ENCODE measurements around the gene KBTBD4. TPM values are rescaled to one million over a fixed set of nuclear protein-coding genes. Genes with fewer than 3 reads are reported as not detected.
A peak's percentile ranks its signal among the peaks of the same experiment; 100 is the strongest.

The KBTBD4 gene
- total RNA-seq, 1 donor from 2014 or later = 12.9 TPM

DNA sequence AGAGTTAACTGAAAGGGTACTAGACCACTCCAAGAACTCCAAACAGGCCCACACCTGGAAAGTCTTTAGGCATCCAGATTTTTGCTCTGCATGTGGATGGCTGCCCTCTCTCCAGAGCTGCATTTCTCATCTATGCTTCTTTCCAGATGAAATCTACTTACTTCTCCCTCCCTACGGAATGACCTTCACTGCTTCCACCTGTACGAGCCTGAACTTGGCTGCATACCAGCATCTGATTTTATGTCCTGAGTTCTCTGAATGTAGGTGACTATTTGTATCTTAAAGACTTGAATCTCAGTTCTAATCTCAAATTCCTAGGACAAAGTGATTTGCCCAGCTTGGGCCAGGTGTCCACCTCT lies 39.1 kb downstream of the KBTBD4 start:
- Mint-ChIP-seq H3K4me1 (ENCODE audit: low read depth) (peaks cover 51% of the 10 kb centered on the region), H3K36me3 (ENCODE audit: low read depth) (peaks cover 2% of the 10 kb centered on the region), H3K27ac (ENCODE audit: unreplicated experiment) (peak overlapping the region; percentile 93), H3K27me3 (ENCODE audit: low read depth) (no peaks in the 10 kb centered on the region), H3K4me3 (ENCODE audit: unreplicated experiment) (no peak overlapping the region), H3K9me3 (ENCODE audit: low read depth) (no peaks in the 10 kb centered on the region)
- TF ChIP-seq, protein P1, sequence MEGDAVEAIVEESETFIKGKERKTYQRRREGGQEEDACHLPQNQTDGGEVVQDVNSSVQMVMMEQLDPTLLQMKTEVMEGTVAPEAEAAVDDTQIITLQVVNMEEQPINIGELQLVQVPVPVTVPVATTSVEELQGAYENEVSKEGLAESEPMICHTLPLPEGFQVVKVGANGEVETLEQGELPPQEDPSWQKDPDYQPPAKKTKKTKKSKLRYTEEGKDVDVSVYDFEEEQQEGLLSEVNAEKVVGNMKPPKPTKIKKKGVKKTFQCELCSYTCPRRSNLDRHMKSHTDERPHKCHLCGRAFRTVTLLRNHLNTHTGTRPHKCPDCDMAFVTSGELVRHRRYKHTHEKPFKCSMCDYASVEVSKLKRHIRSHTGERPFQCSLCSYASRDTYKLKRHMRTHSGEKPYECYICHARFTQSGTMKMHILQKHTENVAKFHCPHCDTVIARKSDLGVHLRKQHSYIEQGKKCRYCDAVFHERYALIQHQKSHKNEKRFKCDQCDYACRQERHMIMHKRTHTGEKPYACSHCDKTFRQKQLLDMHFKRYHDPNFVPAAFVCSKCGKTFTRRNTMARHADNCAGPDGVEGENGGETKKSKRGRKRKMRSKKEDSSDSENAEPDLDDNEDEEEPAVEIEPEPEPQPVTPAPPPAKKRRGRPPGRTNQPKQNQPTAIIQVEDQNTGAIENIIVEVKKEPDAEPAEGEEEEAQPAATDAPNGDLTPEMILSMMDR (IDR thresholded peaks at IDR 0.05) = no peak
- DNase-seq (ENCODE audit: low spot score) = no peak

GRCh38 chr11:47538741-47539565 lies 39.8 kb downstream of the KBTBD4 start:
- peak overlapping the region; percentile 93 for H3K27ac Mint-ChIP-seq (ENCODE audit: unreplicated experiment)
- no peak for DNase-seq (ENCODE audit: low spot score)
- H3K36me3 Mint-ChIP-seq (ENCODE audit: low read depth) = peaks cover 2% of the 10 kb centered on the region
- H3K4me1 Mint-ChIP-seq (ENCODE audit: low read depth) = peaks cover 56% of the 10 kb centered on the region
- no peaks in the 10 kb centered on the region for H3K9me3 Mint-ChIP-seq (ENCODE audit: low read depth)
- no peaks in the 10 kb centered on the region for H3K27me3 Mint-ChIP-seq (ENCODE audit: low read depth)
- no peak overlapping the region for H3K4me3 Mint-ChIP-seq (ENCODE audit: unreplicated experiment)
- TF ChIP-seq, protein P1 (IDR thresholded peaks at IDR 0.05) = no peak

DNA sequence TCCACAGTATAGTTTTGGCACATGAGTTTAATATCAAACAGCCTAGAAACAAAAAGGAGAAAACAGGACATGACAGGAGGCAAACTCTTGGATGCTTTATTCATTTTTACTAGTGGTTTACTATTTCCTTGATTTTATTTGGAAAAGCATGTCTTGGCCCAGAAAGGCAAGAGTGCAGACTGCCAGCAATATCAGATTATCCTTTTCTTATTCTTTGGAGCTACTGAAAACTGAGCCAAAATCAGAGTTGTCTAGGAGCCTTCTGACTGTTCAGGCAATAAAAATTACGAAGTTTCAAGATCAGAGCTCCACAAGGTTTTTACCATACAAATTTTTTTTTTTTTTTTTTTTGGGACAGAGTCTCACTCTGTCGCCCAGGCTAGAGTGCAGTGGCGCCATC lies 41.9 kb downstream of the KBTBD4 start:
- TF ChIP-seq, protein P1 (IDR thresholded peaks at IDR 0.05) = no peak
- Mint-ChIP-seq H3K27ac (ENCODE audit: unreplicated experiment) (no peak overlapping the region), H3K27me3 (ENCODE audit: low read depth) (no peaks in the 10 kb centered on the region), H3K36me3 (ENCODE audit: low read depth) (peaks cover 2% of the 10 kb centered on the region), H3K4me3 (ENCODE audit: unreplicated experiment) (no peak overlapping the region), H3K9me3 (ENCODE audit: low read depth) (no peaks in the 10 kb centered on the region), H3K4me1 (ENCODE audit: low read depth) (peaks cover 77% of the 10 kb centered on the region)
- no peak for DNase-seq (ENCODE audit: low spot score)

DNA sequence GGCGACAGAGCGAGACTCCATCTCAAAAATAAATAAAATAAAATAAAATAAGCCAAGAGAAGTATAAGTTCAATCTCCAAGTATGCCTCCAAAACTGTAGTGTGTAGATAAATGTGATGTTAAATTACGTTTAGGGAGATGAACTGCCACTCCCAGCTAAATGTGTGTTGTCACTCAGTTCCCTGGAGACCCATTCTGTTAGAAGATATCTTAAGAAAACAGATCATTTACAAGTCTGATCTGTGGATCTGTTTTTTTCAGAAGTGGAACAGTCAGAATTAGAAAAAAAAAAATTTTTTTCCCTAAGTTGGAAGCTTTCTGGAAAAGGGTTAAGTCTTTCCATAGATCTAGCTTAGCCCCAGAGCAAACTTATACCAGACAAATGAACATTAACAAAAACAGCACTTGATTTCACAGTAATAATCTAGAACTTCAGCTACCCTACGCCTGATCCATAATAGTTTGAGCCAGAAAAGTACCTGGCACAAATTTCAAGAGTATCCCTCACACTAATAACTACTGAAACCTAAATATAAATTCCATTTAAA lies 44.0 kb downstream of the KBTBD4 start:
- TF ChIP-seq, protein P1 (IDR thresholded peaks at IDR 0.05) = no peak
- H3K4me3 Mint-ChIP-seq (ENCODE audit: unreplicated experiment) = no peak overlapping the region
- H3K36me3 Mint-ChIP-seq (ENCODE audit: low read depth) = peaks cover 2% of the 10 kb centered on the region
- H3K4me1 Mint-ChIP-seq (ENCODE audit: low read depth) = peaks cover 76% of the 10 kb centered on the region
- H3K27me3 Mint-ChIP-seq (ENCODE audit: low read depth) = no peaks in the 10 kb centered on the region
- no peak for DNase-seq (ENCODE audit: low spot score)
- no peaks in the 10 kb centered on the region for H3K9me3 Mint-ChIP-seq (ENCODE audit: low read depth)
- peak overlapping the region; percentile 94 for H3K27ac Mint-ChIP-seq (ENCODE audit: unreplicated experiment)

GRCh38 chr11:47533690-47534151 lies 45.0 kb downstream of the KBTBD4 start:
- Mint-ChIP-seq H3K27me3 (ENCODE audit: low read depth) (no peaks in the 10 kb centered on the region), H3K4me3 (ENCODE audit: unreplicated experiment) (no peak overlapping the region), H3K4me1 (ENCODE audit: low read depth) (peaks cover 67% of the 10 kb centered on the region), H3K36me3 (ENCODE audit: low read depth) (peaks cover 2% of the 10 kb centered on the region), H3K9me3 (ENCODE audit: low read depth) (no peaks in the 10 kb centered on the region), H3K27ac (ENCODE audit: unreplicated experiment) (peak overlapping the region; percentile 96)
- TF ChIP-seq, protein P1 (IDR thresholded peaks at IDR 0.05) = no peak
- DNase-seq (ENCODE audit: low spot score) = no peak

All from chondrocyte (in vitro differentiated cells).